NK-92 (cell line): Measurements from ENCODE around the gene HAUS3.
"Not testable (repeated sequence)": the region's sequence is repeated elsewhere in the genome, so short reads cannot be mapped to it uniquely, and the experiment has no call there.

Source experiments
- DNase-seq: peaks from one replicate; lab custom pipeline; 2025; ENCODE audit not compliant: unreplicated experiment; lab: John Stamatoyannopoulos, UW

HAUS3 gene

DNA sequence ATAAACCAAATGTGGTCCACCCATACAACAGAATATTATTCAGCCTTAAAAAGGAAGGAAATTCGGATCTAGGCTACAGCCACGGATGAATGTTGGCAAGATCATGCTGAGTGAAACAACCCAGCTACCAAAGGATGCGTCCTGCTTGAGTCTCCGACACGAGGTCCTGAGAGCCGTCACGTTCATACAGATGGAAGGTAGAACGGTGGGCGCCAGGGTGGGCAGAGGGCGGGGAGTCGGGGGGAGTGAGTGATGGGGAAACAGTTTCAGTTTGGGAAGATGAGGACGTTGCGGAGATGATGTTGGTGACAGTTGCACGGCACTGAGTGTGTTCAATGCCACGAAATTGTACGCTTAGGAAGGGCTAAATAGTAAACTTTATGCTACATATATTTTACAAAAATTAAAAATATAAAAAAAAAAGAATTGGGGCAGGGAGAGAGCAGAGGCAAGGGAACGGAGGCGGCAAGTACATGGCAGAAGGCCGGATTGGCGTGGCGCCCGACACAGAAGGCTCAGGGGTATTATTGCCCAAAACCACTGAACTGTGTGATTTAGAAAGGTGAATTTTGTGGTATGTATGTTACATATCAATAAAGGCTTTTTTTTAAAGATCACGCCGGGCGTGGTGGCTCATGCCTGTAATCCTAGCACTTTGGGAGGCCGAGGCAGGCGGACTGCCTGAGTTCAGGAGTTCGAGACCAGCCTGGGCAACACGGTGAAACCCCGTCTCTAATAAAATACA lies 34.8 kb upstream of the HAUS3 start:
- DNase-seq = no peak

- no peak for DNase-seq
Measured at GRCh38 chr4:2275546-2276251, 33.8 kb upstream of the HAUS3 start.

- not testable (repeated sequence) for DNase-seq
Measured at GRCh38 chr4:2275044-2275397, 33.1 kb upstream of the HAUS3 start.

- DNase-seq = no peak
Measured at GRCh38 chr4:2274320-2275043, 32.6 kb upstream of the HAUS3 start.

- DNase-seq = no peak
Measured at GRCh38 chr4:2273657-2274319, 31.9 kb upstream of the HAUS3 start.

DNA sequence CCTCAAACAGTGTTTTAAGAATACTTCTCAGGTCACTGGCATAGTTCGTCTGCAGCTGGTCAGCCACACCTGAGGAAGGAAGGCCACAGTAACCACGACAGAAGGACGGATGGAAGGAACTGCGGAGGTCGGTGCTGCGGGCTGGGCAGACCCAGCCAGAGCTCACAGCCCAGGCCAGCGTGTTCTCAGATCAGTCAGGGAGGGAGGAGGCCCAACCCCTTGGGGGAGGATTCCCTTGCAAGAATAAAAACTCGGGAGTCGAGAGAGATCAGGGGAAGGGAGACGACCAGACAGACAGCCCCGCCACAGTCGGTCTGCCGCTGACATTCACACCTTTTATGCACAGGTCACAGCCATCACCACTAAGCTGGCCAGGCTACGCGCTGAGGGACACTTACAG lies 31.3 kb upstream of the HAUS3 start:
- no peak for DNase-seq

DNA sequence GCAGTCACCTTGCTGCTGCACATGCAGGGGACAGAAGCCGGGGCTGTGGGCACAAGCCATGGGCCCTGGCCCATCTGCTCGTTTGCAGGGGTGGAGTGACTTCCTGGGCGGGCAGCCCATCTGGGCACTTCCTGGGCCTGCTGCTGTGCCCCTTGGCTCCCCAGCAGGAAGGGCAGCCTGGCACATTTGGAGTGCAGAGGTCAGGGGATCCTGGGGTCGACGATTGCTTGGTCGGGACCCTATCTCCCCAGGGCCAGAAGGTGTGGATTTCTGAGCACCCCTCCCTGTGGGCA lies 30.9 kb upstream of the HAUS3 start:
- no peak for DNase-seq

- no peak for DNase-seq
Measured at GRCh38 chr4:2272026-2272827, 30.3 kb upstream of the HAUS3 start.

GRCh38 chr4:2271279-2272025 lies 29.5 kb upstream of the HAUS3 start:
- DNase-seq = no peak

DNA sequence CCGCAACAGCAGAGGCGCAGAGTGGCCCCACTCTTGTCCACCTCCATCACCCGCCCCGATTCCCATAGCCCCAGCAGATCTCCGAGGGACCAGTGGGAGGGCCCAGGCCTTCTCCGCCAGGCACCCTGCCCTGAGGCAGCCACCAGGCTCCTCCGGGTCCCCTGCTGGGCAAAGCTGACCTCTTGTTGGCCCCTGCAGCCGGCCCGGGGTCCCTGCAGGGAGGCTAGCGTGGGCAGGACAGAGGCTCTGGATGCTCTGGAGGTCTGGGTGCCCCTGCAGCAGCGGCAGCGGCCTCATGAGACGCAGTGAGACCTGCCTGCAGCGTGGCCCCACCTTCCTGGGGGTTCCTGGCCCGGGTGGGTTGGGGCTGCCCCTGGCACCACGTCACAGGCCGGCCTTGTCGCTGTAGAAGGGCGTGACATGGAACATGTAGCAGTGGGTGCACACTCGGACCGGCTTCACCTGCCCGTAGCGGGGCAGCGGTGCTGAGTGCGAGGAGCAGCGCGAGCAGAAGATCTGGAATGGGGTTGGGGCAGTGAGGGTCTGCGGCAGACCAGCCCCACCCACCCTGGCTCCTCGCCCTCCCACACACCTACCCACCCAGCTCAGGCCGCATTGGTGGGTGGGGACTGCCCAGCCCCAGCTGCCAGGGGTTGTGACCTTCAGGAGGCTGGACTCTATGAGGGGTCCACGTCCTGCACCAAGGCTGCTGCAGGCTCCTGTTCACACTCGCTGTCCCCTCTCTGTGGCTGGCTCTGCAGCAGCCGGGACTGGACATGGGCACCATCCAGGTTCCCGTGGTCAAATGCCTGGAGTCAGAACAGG lies 28.6 kb upstream of the HAUS3 start:
- DNase-seq = no peak

DNA sequence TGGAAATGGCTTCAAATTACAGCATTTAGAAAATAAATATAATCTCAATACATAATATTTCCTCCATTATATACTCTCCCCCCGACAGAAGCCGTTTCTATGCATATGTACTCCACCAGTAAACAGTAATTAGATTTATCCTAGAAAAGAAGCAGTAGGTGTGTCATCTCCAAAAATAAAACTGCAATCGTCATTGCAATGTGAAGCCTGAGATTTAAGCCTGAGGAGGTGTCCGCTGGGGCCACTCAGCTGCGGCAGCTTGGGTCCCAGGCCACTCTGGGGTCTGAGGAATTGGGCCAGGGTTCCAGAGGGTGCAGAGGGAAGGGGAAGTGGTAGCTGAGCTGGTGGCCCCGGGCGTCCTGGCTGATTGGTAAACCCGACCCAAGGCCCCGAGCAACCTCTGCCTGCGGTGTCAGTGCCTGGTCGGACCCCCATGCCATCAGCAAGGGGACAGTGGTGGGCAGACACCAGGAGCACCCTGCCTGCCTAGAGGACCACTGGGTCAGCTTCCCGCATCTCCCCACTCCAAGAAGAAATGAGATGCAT lies 27.8 kb upstream of the HAUS3 start:
- DNase-seq = no peak

GRCh38 chr4:2269206-2269531 lies 27.2 kb upstream of the HAUS3 start:
- no peak for DNase-seq

GRCh38 chr4:2268357-2269205 lies 26.7 kb upstream of the HAUS3 start:
- DNase-seq = no peak

DNA sequence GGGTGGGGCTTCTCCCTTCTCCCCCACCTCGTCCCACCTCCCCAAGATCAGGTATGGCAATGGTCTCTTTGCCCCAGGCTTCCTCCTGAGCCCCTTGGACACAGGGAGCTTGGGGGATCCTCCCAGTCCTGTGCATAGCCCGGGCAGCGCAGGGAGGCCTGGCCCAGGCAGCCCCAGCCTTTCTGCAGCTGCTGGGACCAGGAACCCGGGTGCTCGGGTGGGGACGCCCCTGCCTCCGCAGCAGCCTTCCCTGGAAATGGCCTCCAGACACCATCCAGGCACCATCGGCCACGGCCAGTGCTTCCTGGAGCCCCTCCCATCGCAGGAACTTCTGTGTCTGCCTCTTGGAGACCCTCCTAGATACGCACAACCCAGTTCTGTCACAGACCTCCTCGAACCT lies 25.9 kb upstream of the HAUS3 start:
- DNase-seq = no peak

- DNase-seq = no peak
Measured at GRCh38 chr4:2267320-2267811, 25.4 kb upstream of the HAUS3 start.

- no peak for DNase-seq
Measured at GRCh38 chr4:2266821-2267220, 24.9 kb upstream of the HAUS3 start.

DNA sequence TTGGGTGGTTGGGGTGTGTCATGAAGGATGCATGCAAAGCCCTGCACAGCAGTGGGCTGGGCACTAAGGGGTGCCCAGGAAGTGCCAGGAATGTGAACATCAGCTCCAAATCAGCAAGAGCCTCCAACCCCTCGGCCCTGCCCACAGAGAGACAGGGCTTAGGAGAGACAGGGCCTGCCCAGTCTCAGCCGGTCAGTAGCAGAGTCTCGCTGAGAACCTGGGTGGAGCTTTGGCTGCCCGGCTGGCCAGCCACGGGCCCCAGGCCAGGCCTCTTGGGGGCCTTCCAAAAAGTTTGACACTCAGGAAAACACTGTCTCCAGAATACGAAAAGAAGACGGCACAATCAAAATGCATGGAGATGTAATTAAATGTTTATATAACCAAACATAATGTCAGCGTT lies 24.3 kb upstream of the HAUS3 start:
- DNase-seq = no peak
